Effector memory CD8-positive, alpha-beta T cell (primary cell): Measurements from ENCODE around the gene DNAJB8.

Experiments
- ATAC-seq: fragments of 150-1000 bp; cut with Tn5 transposase; replicated peaks from 2 replicates; pipeline ENCODE4 v1.10.0; 2021; ENCODE audit warnings: mild to moderate bottlenecking, moderate library complexity
- DNase-seq, 3 experiments: peaks; one replicate each; pipeline ENCODE4 v3.0.0; 2021
- H3K27ac Mint-ChIP-seq, 2 donors: one replicate each; pipeline ENCODE4 v1.8.0; 2022; ENCODE audit warnings: mild to moderate bottlenecking in 2 of 2, mixed read lengths in 2 of 2, moderate library complexity in 2 of 2
- H3K27me3 Mint-ChIP-seq, 2 donors: one replicate each; pipeline ENCODE4 v1.8.0; 2022; ENCODE audit warnings: mixed read lengths in 2 of 2
- H3K36me3 Mint-ChIP-seq: one replicate; pipeline ENCODE4 v1.8.0; 2022; ENCODE audit warnings: mild to moderate bottlenecking, moderate library complexity, mixed read lengths; ENCODE audit not compliant: insufficient read depth
- H3K4me1 Mint-ChIP-seq, 2 donors: one replicate each; pipeline ENCODE4 v1.8.0; 2022; ENCODE audit warnings: low read depth in 2 of 2, mixed read lengths in 2 of 2
- H3K4me3 Mint-ChIP-seq, 2 donors: one replicate each; pipeline ENCODE4 v1.8.0; 2022; ENCODE audit warnings: mild to moderate bottlenecking in 2 of 2, mixed read lengths in 2 of 2, moderate library complexity in 2 of 2
- H3K9me3 Mint-ChIP-seq, 2 donors: one replicate each; pipeline ENCODE4 v1.8.0; 2022; ENCODE audit warnings: mixed read lengths in 2 of 2

The DNAJB8 gene

DNA sequence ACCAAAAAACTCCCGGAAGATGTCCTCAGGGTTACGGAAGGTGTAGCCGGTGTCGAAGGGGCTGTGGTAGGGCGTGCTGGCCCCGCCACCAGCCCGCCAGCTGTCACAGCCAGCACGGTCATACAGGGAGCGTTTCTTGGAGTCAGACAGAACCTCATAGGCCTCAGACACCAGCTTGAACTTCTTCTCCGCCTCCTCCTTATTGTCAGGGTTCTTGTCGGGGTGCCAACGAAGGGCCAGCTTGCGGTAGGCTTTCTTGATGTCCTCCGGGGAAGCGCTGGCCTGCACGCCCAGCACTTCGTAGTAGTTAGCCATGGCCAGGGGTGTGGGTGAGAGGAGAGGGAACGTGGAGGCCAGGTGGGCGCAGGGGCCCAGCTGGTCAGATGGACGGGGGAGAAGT lies 3.8 kb downstream of the DNAJB8 start:
- H3K27me3 Mint-ChIP-seq: peaks cover 44 to 89% of the 10 kb centered on the region in 2 donors
- H3K9me3 Mint-ChIP-seq: no peaks in the 10 kb centered on the region
- DNase-seq (no peak), ATAC-seq (no peak)
- no peak overlapping the region for H3K27ac Mint-ChIP-seq
- H3K4me1 Mint-ChIP-seq: peaks cover 8 to 9% of the 10 kb centered on the region in 2 donors
- H3K36me3 Mint-ChIP-seq: peaks cover 6% of the 10 kb centered on the region
- H3K4me3 Mint-ChIP-seq: no peak overlapping the region

DNA sequence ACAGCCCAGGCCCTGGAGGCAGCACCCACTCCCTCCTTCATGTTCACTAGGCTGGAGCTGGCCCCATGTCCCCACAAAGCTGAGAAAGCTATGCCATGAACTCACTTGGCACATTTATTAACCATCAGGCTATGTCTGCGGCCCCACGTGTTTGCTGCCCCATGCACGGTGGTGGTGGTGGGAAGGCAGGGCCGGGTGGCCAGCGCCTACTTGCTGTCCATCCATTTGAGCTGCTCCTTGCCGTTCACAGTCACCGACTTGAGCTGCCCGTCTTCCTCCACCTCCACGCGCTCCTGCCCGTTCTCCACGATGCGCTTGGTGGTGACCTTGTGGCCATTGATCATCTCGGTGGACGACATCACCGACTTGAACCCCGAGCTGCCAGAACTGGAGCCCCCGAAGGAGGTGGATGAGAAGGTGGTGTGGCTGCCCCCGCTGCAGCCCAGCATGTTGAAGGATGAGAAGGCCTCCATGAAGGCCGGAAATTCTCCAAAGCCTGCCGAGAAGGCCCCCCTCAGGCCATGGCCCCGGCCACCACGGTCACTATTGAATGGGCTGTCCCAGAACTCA lies 4.3 kb downstream of the DNAJB8 start:
- Mint-ChIP-seq H3K36me3 (peaks cover 6% of the 10 kb centered on the region), H3K4me1 (peaks cover 8% of the 10 kb centered on the region in 2 donors), H3K27ac (no peak overlapping the region), H3K9me3 (no peaks in the 10 kb centered on the region), H3K4me3 (no peak overlapping the region), H3K27me3 (peaks cover 47 to 91% of the 10 kb centered on the region in 2 donors)
- DNase-seq (no peak), ATAC-seq (no peak)

DNA sequence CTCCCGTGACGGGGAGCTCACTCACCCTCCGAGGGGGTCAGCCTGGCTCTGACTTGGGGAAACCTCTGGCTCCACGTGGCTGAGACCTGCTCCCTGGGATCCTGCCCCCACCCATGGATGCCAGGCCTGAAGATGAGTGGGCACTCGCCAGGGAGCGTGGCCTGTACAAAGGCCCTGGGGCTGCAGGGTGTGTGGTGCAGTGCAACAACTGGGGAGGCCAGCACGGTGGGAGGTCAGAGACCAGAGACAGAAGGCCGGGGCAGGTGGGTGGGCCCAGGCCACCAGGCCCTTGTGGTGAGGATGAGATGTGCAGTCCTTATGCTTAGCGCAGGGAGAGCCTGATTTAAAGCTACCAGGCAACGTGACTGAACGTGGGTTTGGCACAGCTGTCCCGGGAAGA lies 5.0 kb downstream of the DNAJB8 start:
- ATAC-seq: no peak
- no peak for DNase-seq

DNA sequence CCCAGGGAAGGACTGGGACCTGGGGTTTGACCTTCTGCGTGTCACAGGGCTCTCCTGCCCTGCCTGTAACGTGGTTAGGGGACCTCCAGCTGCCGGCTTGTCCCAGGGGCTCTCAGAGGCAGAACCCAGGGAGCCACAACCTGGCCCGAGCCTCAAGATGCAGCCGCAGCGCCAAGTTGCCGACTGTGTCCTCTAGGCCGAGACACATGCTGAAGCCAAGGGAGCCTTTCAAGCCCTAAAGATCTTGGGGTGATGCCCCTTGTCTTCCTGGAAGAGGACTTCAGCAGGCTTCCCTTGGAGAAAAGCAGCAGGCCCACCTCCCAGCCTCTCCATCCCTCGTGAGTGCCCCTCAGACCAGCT lies 7.2 kb downstream of the DNAJB8 start:
- ATAC-seq: no peak
- Mint-ChIP-seq H3K27ac (no peak overlapping the region), H3K4me3 (no peak overlapping the region)

More for the DNA sequence above, 5.0 kb downstream of the DNAJB8 start:
- no peak overlapping the region for H3K27ac Mint-ChIP-seq
- no peaks in the 10 kb centered on the region for H3K9me3 Mint-ChIP-seq
- peaks cover under 1 to 2% of the 10 kb centered on the region in 2 donors for H3K4me1 Mint-ChIP-seq
- no peak overlapping the region for H3K4me3 Mint-ChIP-seq
- peaks cover 6% of the 10 kb centered on the region for H3K36me3 Mint-ChIP-seq
- H3K27me3 Mint-ChIP-seq: peaks cover 41 to 86% of the 10 kb centered on the region in 2 donors

DNA sequence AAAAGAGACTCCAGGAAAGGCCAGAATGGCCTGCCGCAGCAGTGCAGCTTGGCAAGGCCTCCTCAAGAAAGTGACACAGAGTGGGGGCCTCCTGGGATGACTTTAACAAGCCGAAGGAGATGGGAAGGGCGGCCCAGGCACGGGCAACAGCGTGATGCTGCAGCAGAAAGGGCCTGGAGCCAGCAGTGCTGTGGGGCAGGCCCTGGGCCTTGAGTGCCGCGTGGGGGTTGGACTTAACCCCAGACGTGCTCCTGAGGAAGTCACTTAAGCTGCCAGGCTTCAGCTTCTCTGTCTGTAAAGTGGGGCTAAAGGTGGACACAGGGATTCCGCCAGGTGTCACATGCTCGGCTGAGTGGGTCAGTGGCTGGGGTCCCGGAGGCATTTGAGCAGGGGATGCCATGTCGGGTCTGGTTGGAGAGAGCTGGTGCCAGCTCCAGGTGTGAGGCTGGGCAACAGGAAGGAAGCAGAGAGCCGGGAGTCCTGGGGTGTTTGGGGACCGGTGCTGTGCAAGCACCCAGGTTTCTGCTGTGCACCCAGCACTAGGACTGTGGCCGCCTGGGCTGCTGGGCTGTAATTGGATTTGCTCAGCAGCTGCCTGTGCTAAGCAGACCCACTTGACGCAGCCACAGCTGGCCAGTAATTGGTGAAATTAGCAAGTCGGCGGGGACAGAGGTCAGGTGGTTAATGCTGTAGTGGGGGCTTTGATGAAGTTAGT lies 7.8 kb downstream of the DNAJB8 start:
- Mint-ChIP-seq H3K4me1 (peaks cover 0 to 6% of the 10 kb centered on the region in 2 donors), H3K36me3 (peaks cover 6% of the 10 kb centered on the region), H3K27me3 (peaks cover 45 to 86% of the 10 kb centered on the region in 2 donors), H3K27ac (no peak overlapping the region), H3K4me3 (no peak overlapping the region), H3K9me3 (no peaks in the 10 kb centered on the region)
- no peak for ATAC-seq
- DNase-seq: no peak

More for the DNA sequence above, 7.2 kb downstream of the DNAJB8 start:
- Mint-ChIP-seq H3K4me1 (peaks cover 0 to 2% of the 10 kb centered on the region in 2 donors), H3K36me3 (peaks cover 6% of the 10 kb centered on the region), H3K27me3 (peaks cover 43 to 86% of the 10 kb centered on the region in 2 donors), H3K9me3 (no peaks in the 10 kb centered on the region)
- no peak for DNase-seq

DNA sequence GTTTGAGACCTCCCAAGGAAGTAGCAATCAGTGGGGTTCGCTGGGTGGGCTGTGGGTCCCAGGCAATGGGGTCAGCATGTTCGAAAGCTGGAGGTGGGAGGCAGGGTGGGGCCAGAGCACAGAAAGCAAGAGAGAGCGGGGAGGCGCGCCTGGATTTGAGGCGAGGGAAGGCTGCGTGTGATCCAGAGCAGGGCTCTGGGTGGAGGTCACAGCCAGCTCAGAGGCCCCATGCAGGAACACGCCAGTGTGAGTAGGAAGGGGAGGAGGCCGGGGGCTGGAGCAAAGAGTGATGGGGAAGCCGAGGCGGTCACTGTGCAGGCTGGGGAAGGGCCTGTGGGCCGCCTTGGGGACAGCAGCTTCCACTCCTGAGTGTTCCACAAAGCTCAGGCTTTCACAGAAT lies 8.8 kb downstream of the DNAJB8 start:
- H3K4me3 Mint-ChIP-seq: no peak overlapping the region
- no peak for ATAC-seq

DNA sequence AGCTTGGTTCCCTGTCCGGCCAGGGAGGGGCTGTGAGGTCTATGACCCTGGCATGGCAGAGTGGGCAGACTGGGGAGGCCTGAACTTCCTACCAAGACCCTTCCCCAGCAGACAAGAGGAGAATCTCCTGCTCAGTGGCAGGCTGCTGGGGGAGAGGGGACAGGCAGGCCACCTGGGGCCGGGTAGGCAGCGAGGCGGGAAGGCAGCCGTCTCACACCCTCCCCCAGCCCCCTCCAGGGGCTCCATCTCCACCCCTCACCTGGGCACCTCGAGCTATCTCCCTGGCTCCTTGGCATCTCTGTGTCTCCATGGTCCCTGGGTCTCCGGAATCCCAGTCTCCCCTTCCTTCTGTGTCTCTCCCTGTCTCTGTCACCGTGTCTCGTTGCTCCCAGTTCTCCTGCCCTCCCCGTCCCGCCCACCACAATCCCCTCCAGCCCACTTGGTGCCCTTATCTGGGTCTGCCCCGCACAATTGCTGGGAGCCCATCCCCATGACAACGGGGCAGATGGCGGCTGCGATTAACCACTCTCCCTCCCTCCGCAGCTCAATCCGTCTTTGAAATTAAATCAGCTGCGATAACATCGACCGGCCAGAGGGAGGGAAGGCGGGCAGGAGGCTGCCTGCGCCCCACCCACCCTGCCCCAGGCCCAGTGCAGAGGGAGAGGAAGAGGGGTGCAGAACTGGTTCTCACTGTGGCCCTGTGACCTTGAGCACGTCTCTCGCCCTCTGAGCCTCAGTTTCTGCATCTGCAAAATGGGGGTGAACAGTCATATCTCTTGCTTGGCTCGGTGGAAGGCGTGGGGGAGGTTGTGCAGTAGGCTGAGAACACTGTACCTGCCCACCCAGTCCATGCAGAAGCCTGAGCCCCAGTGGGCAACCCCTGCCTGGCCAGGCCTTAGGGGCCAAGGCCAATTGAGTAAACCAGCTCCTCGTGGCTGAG lies 9.6 kb downstream of the DNAJB8 start:
- H3K27ac Mint-ChIP-seq: no peak overlapping the region
- DNase-seq (no peak), ATAC-seq (no peak)
- peaks cover 0 to 7% of the 10 kb centered on the region in 2 donors for H3K4me1 Mint-ChIP-seq
- no peaks in the 10 kb centered on the region for H3K9me3 Mint-ChIP-seq
- H3K27me3 Mint-ChIP-seq: peaks cover 47 to 79% of the 10 kb centered on the region in 2 donors
- H3K36me3 Mint-ChIP-seq: no peaks in the 10 kb centered on the region
- no peak overlapping the region for H3K4me3 Mint-ChIP-seq

More for the DNA sequence above, 8.8 kb downstream of the DNAJB8 start:
- Mint-ChIP-seq H3K4me1 (peaks cover 0 to 7% of the 10 kb centered on the region in 2 donors), H3K36me3 (peaks cover 4% of the 10 kb centered on the region), H3K9me3 (no peaks in the 10 kb centered on the region), H3K27ac (no peak overlapping the region), H3K27me3 (peaks cover 47 to 82% of the 10 kb centered on the region in 2 donors)
- DNase-seq: no peak

DNA sequence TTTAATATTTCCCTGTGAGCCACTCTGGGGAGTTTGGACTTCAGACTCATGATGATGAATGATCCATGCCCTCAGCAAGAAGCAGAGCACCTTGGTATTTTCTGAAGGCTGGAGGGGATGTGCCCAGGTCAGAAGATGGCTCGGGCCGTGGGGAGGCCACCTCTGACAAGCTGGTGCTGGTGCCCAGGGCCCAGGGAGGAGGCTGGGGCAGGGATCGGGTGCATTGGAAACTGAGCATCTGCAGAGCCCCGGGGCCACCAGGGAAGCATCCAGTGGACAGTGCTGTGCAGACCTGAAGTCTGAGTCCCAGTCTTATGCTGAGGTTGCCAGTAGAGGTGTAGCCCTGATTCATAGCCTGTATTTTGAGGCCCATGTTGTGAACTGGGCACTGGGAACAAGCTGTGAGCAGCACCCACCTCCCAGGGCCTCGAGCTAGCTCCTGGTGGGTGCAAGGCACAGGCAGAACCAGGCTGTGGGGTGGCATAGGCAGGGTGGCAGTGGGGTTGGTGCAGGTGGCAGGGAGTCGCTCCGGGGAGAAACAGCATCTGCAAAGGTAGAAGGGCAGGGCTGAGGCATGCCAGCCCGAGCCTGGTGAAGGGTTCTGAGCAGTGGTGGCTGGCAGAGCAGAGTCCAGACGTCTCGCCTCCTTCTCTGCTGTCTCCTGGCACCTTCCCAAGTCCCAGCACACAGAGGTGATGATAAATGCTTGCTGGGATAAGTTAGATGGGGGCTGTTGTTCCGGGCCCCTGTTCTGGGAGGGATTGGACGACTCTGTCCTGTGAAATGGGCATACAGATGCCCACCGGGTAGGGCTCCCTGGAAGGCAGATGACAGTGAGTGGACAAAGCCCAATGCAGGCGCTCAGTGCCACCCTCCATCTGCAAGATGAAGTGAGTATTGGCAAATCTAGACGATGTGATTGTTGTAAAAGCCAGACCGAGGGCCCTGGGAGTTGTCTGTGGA lies 10.6 kb downstream of the DNAJB8 start:
- Mint-ChIP-seq H3K27me3 (peaks cover 48 to 87% of the 10 kb centered on the region in 2 donors), H3K27ac (no peak overlapping the region)
- DNase-seq: no peak

DNA sequence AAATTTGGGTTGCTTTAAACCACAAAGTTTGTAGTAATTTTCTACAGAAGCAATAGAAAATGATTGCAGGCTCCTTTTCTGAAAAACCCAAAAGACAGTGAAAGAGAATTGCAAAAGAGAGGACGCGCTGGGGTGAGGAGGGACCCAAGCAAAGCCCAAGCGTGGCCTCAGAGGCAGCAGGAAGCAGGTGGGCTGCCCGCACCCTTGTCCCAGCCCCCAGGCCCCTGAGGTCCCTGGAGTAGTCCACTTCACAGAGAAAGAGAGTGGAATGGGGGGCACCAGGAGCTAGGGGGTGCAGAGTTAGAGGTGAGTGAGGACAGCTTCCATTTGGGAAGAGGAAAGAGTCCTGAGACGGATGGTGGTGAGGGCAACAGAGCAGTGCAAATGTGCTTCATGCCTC lies 11.6 kb downstream of the DNAJB8 start:
- Mint-ChIP-seq H3K27me3 (peaks cover 50 to 87% of the 10 kb centered on the region in 2 donors), H3K4me3 (no peak overlapping the region), H3K36me3 (no peaks in the 10 kb centered on the region), H3K4me1 (peaks cover 3 to 5% of the 10 kb centered on the region in 2 donors), H3K9me3 (no peaks in the 10 kb centered on the region), H3K27ac (no peak overlapping the region)
- DNase-seq (no peak), ATAC-seq (no peak)

More for the DNA sequence above, 10.6 kb downstream of the DNAJB8 start:
- no peaks in the 10 kb centered on the region for H3K36me3 Mint-ChIP-seq
- ATAC-seq: no peak
- peaks cover 0 to 7% of the 10 kb centered on the region in 2 donors for H3K4me1 Mint-ChIP-seq
- no peak overlapping the region for H3K4me3 Mint-ChIP-seq
- H3K9me3 Mint-ChIP-seq: no peaks in the 10 kb centered on the region

DNA sequence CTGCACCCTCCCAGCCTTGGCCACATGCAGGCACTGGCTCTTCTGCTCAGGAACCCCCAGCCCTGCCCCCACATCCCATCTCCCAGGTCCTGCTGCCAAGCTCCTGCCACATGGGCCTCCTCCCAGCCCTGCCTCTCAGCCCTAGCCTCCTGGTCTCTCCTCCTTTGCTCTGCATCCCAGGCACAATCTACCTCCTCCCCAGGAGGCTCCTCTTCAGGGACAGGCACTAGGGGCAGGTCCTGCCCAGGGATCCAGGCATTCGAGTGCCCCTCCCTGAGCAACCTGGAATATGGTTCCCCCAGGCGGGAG lies 12.4 kb downstream of the DNAJB8 start:
- peaks cover 5 to 6% of the 10 kb centered on the region in 2 donors for H3K4me1 Mint-ChIP-seq
- no peaks in the 10 kb centered on the region for H3K36me3 Mint-ChIP-seq
- no peak for ATAC-seq
- H3K27ac Mint-ChIP-seq: no peak overlapping the region
- H3K4me3 Mint-ChIP-seq: no peak overlapping the region
- H3K27me3 Mint-ChIP-seq: peaks cover 44 to 83% of the 10 kb centered on the region in 2 donors
- no peak for DNase-seq
- no peaks in the 10 kb centered on the region for H3K9me3 Mint-ChIP-seq

DNA sequence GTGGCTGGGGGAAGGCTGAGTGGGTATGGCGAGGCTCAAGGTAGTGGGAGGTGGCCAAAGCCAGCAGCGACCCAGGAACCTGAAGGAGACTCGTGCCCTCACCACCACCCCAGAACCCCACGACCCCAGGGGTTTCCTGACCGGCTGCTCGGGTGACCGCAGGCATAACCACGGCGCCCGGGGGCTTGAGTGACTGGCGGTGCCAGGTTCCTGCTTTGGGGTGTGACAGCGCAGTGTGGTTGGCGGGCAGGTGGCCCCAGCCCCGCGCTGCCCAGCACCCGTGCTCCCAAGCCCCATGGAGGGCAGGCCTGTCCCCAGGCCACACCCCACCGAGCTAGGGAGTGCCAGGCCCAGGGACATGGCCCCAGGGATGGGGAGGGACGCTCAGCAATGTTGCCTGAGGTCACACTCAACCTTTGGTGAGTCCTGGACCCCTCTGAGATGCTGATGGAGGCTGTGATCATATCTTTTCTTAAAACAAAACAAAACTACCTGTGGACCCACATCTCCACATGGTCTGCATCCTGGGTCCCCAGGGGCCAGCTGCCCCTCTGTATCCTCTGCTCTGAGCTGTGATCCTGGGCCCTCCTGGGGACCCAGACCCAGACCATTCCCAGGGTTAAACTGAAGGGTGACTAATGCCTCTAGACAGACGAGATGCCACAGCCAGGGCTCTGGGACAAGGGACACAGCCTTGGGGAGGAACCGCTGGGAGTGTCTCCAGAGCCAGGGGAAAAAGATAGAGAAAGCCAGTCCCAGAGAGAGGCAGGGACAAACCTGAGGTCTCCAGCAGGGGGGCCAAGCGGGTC lies 13.0 kb downstream of the DNAJB8 start:
- ATAC-seq: no peak
- H3K4me3 Mint-ChIP-seq: no peak overlapping the region

DNA sequence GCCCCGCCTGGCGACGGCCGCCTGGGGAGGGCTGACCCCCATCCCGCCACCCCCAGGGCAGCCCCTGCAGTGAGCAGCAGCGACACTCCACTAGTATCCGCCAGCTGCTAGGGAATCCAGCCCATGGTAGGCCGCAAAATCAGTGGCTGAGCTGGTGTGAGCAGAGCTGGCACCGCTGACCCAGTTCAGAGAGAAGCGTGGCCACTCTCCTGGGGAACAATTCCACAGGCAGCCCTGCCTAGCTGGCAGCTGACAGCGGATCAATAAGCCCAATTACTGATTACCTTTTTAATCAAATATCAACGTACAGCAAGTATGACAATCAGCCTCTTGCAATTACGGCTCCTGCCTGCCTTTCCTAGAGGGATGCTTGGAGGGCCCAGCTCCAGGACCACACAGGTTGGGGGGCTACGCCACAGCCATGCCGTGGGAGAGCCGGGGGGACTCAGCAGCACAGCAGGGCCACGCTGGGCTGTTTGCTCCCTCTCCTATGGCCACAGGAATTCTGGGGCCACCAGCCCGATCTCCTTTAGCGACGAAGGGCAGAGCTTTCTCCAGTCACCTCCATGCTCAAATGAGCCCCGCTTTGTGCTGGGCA lies 13.9 kb downstream of the DNAJB8 start:
- DNase-seq: no peak
- no peak for ATAC-seq
- peaks cover 13% of the 10 kb centered on the region in 2 donors for H3K4me1 Mint-ChIP-seq
- H3K27me3 Mint-ChIP-seq: peaks cover 41 to 68% of the 10 kb centered on the region in 2 donors
- no peak overlapping the region for H3K27ac Mint-ChIP-seq
- H3K36me3 Mint-ChIP-seq: no peaks in the 10 kb centered on the region
- no peaks in the 10 kb centered on the region for H3K9me3 Mint-ChIP-seq
- H3K4me3 Mint-ChIP-seq: no peak overlapping the region

More for the DNA sequence above, 13.0 kb downstream of the DNAJB8 start:
- DNase-seq: no peak
- no peaks in the 10 kb centered on the region for H3K36me3 Mint-ChIP-seq
- H3K27ac Mint-ChIP-seq: no peak overlapping the region
- H3K27me3 Mint-ChIP-seq: peaks cover 44 to 78% of the 10 kb centered on the region in 2 donors
- no peaks in the 10 kb centered on the region for H3K9me3 Mint-ChIP-seq
- H3K4me1 Mint-ChIP-seq: peaks cover 8% of the 10 kb centered on the region in 2 donors
